GOT3 (cell line): ENCODE data around the gene EFTUD2.

Source experiments
- DNase-seq: peaks from one replicate; lab custom pipeline; 2025; ENCODE audit warnings: mixed read lengths; lab: John Stamatoyannopoulos, UW

The EFTUD2 gene

DNA sequence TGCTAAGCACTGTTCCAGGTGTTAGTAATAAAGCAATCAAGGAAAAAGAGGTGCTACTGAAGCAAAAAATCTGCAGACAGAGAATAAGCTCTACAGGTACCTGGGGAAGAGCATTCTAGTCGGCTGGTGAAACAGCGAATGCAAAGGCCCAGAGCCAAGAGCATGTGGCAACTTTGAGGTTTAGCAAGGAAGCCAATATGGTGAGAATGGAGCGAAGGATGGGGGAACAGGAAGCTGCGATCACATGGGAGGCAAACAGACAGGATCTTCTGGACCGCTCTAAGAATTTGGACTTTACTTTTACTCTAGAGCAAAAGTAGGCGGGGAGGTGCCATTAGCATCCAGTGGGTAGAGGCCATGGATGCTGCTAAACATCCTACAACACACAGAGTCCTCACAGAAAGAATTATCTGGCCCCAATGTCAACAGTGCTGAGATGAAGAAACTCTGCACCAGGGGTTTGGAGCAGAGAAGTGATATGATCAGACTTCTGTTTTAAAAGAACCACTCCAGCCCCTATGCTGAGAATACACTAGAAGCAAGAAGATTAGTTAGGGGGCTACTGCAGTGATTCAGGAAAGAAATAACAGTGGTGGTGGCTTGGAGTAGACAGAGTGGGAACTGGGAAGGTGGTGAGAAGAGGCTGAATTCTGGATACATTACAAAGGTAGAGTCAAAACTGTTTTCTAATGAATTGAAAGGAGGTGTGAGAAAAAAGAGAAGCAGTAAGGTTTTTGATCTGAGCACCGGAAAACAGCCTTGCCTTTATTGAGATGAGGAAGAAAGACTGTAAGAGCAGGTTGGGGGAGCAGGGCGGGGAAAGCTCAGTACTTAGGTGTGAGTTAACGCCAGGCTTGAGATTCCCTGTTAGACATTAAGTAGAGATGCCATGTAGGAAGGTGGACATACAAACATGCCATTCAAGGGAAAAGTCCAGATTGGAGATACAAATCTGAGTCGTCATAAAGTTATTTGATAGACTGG lies 11.0 kb downstream of the EFTUD2 start:
- DNase-seq, result no peak

DNA sequence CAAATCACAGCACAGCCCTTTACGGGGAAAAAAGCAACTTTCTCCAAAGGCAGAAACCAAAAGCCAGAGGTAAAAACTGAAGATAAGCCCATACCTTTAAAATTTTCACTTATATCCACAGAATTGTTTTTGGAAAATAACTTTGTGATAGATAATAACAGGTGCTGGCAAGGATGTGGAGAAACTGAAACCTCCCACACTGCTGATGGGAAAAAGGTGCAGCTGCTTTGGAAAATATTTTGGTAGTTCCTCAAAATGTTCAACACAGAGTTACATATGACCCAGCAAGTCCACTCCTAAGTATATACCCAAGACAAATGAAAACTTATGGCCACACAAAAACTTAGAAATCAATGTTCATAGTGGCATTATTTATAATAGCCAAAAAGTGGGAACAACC lies 12.2 kb downstream of the EFTUD2 start:
- no peak for DNase-seq

- DNase-seq, result no peak
Observed at GRCh38 chr17:44884941-44885340, 14.3 kb downstream of the EFTUD2 start.

GRCh38 chr17:44881145-44881544 lies 18.1 kb downstream of the EFTUD2 start:
- DNase-seq, result no peak

DNA sequence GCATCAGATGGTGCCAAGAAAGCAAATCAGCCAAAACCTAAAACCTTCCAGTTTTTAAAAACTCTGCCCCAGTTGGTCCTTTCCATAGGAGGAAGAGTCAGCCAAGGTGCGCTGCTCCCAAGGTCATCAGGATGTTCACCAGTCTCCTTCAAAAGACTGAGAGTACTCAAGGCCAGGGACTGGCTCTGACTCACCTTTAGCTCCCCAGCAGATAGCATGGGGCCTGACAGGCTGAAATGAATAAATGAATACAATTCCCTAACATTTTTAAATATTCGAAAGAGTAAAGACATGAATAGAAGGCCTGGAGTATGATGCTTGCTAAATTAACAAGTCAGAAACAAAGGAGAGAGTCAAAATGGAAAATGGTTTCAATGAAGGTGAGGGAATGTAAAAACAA lies 19.2 kb downstream of the EFTUD2 start:
- no peak for DNase-seq

- DNase-seq, result no peak
Observed at GRCh38 chr17:44879376-44879775, 19.9 kb downstream of the EFTUD2 start.

GRCh38 chr17:44878627-44879221 lies 20.5 kb downstream of the EFTUD2 start:
- DNase-seq, result no peak

GRCh38 chr17:44877121-44877520 lies 22.1 kb downstream of the EFTUD2 start:
- DNase-seq, result no peak

- no peak for DNase-seq
Observed at GRCh38 chr17:44875761-44876160, 23.5 kb downstream of the EFTUD2 start.

- no peak for DNase-seq
Observed at GRCh38 chr17:44872131-44872768, 27.0 kb downstream of the EFTUD2 start.

DNA sequence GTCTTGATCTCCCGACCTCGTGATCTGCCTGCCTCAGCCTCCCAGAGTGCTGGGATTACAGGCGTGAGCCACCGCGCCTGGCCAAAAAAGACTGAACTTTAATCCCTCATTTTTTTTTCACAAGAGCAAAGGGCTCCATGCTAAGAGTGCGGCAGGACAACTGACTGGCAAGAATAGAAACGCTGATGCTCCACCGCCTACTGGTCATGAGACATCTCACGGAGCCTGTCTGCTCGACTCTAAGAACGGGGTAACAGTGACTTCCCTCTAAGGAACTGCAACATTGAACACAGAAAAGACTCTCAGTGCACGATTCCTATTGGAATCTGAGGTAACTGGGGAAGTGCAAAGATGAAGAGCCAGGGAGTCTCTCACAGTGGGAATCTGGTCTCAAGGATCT lies 27.7 kb downstream of the EFTUD2 start:
- DNase-seq, result no peak

- DNase-seq, result no peak
Observed at GRCh38 chr17:44867841-44868240, 31.4 kb downstream of the EFTUD2 start.

GRCh38 chr17:44865931-44866330 lies 33.3 kb downstream of the EFTUD2 start:
- no peak for DNase-seq

DNA sequence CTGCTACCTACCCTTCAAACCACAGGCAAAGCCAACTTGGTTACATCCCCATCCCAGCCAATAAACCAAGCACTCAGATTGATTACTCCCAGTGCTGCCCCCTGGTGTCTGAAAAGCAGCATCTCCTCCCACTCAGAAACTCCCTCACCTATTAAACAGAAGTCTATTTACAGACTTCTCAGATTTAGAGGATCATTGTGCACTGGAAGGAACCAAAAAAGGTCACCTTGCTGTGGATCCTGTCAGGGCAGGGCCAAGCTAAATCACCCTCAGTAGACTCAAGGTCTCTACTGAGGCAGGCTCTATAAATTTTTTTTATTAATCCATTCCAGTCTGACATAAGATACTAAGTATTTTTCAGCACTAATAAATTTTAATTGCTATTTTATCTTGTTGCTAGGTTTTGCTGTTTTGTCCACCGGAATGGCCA lies 34.0 kb downstream of the EFTUD2 start:
- no peak for DNase-seq

GRCh38 chr17:44864831-44865230 lies 34.4 kb downstream of the EFTUD2 start:
- DNase-seq, result no peak

DNA sequence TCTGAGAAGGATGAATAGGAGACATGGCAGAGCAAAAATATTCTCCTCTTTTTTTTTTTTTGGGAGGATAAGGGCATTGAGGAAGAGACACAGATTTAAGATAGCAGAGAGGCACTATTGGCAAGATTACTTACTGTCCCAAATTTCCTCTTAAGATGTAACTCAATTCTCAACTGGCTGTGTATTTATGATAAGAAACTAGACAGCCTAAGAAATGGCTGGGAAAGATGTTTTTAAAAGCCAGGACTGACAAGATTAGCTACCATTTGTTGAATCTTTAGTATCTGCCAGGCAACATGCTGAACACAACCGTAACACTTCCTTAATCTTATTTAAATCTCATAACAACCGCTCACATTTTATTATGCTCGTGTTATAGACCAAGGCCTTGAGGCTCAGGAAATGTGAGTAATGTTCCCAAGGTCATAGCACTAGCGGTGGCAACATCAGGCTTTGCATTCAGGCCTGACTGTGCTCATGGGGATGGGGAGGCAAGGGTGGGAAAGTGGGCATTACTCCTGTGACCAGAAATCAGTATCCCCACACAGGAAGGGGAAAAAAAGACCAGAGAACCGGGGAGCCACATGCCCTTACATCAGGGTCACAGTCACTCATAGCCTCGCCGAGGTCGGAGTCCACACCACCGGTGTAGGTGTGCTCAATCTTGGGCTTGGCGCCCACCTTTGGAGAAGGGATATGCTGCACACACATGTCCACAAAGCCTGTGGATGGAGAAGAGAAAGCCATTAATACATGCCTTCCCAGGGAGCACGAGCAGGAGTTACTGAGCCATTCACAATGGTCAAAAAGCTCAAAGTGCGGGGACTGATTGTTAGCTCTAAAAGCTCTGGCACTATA lies 36.0 kb downstream of the EFTUD2 start:
- no peak for DNase-seq

DNA sequence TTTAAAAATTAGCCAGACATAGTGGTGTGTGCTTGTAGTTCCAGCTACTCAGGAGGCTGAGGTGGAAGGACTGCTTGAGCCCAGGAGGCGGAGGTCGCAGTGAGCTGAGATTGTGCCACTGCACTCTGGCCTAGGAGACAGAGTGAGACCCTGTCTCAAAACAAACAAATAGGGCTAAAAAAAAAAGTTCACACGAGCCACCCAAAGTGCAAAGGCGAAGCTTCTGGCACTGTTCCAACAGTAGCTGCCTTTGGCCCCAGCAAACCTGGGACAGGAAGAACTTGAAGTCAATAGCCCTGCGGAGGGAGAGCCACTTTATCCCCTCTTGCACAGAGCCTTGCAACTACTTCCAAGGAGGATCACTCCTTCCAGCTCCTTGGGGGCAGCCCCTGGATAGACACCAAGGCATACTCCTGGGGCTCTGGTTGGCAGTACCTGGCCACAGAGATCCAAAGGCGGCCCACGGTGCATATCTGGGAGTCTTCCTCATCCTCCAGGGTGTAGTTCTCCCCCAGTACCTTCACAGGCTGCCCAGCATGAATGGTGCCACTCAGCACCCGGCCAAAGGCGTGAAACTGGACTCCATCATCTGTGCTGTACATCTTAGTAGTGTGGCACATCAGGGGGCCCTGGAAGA lies 36.8 kb downstream of the EFTUD2 start:
- no peak for DNase-seq

DNA sequence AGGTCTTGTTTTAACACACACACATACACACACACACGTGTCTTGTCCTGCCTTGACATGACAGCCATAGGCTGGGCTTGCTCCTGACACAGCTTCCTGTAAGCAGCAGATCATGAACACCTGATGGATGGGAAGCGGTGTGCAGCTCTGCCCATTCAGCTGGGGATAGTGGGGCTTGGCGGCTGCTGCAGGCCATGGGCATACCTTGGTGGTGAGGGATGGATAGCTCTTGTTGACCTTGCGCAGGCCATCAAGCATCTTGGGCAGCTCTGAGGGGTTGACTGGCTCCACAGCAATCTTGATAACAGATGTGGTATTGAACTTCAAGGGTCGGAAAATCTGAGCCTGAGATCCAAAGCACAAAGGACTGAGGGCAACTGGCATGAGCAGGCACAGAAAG lies 39.5 kb downstream of the EFTUD2 start:
- no peak for DNase-seq

- no peak for DNase-seq
Observed at GRCh38 chr17:44854192-44854591, 45.1 kb downstream of the EFTUD2 start.

DNA sequence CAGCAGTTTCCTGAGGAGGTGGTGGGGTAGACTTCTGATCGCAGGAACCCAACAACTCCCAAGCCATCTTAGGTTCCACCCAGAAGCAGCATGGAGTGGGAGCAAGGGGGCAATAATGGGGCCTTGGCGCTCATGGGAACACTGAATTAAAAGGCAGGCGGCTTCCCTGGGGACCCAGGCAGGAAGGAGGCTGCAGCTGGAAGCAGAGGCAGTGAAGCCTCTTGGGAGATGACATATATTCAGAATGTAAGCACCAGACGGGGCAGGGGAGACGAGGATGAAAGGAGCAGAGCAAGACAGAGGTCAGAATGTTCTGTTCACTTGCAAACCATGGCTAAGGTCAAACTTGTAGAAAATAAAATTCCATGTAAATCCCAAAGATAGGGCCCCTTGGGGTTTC lies 48.6 kb downstream of the EFTUD2 start:
- no peak for DNase-seq

DNA sequence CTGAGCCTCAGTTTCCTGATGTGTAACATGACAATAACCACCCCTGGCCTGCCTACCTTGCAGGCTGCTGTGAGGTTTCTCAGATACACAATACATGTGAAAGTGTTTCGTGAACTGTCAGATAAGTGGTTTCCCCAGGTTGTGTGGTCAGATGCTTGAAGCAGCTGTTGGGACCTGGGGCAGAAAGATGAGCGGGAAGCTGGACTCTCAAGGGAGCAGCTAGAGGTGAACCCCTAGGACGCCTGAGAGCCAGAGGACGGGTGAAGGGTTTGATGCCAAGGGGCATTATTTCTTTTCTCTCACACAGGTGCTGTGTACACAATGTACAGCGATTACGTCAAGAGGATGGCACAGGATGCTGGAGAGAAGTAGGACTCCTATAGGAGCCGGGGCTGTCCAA lies 49.2 kb downstream of the EFTUD2 start:
- no peak for DNase-seq
